B cell (primary cell): ENCODE data around the gene HDGFL2. TPM values are rescaled to one million over a fixed set of nuclear protein-coding genes. Genes with fewer than 3 reads are reported as not detected.

Experiments
- ATAC-seq: fragments of 200-7000 bp; cut with Tn5 transposase; one replicate; pipeline ENCODE4 v1.10.0; 2021; ENCODE audit warnings: low read depth, mild to moderate bottlenecking, moderate number of reproducible peaks, moderate library complexity
- CTCF ChIA-PET: fragments of 350-600 bp; sonication (Branson Sonifier 250); formaldehyde crosslinking; loops from one replicate; lab custom pipeline; 2021; ENCODE audit warnings: antibody characterized with exemption, inconsistent platforms; lab: Charles Lee
- POLR2A ChIA-PET: fragments of 350-600 bp; sonication (Branson Sonifier 250); formaldehyde crosslinking; loops from one replicate; lab custom pipeline; 2021; ENCODE audit warnings: antibody characterized with exemption; lab: Charles Lee
- DNase-seq: peaks from one replicate; pipeline ENCODE4 v3.0.0; 2013
- H2AFZ ChIP-seq: 2 replicates; pipeline ENCODE4 v1.6.1; 2012; ENCODE audit warnings: mild to moderate bottlenecking, low read depth, low read length; ENCODE audit not compliant: insufficient read depth, poor library complexity, severe bottlenecking
- H3K27ac ChIP-seq, 2 donors: 1 replicate in 1 of 2; 2 replicates in 1 of 2; pipeline ENCODE4 v1.5.1; 2012 to 2013; ENCODE audit warnings: low read length in 2 of 2, mild to moderate bottlenecking in 2 of 2, moderate library complexity in 1 of 2
- H3K27me3 ChIP-seq, 4 experiments: fragments of 200-600 bp in 1 of 4; sonication (generic) in 1 of 4; replicated peaks in 1 of 4; 1 replicate in 2 of 4; 2 replicates in 2 of 4; pipeline versions ENCODE4 v1.6.1 to v1.7.0; 2013 to 2016; ENCODE audit warnings: low read length in 3 of 4, mild to moderate bottlenecking in 2 of 4, mixed read lengths in 1 of 4, moderate library complexity in 1 of 4; ENCODE audit not compliant: insufficient read depth in 4 of 4, control insufficient read depth in 3 of 4; ENCODE audit errors: control extremely low read depth in 1 of 4
- H3K36me3 ChIP-seq, 2 experiments: replicated peaks in 1 of 2; 1 replicate in 1 of 2; 2 replicates in 1 of 2; pipeline versions ENCODE4 v1.6.1 to v1.7.1; 2013; ENCODE audit warnings: low read length in 1 of 2; ENCODE audit not compliant: insufficient read depth in 2 of 2, control insufficient read depth in 1 of 2; ENCODE audit errors: control extremely low read depth in 1 of 2, extremely low read depth in 1 of 2
- H3K4me1 ChIP-seq, 2 donors: fragments of 200-600 bp in 1 of 2; sonication (generic) in 1 of 2; 1 replicate in 1 of 2; 2 replicates in 1 of 2; pipeline versions ENCODE4 v1.5.1 to v1.6.1; 2013 to 2017; ENCODE audit warnings: low read length in 2 of 2; ENCODE audit not compliant: control insufficient read depth in 2 of 2, insufficient read depth in 2 of 2
- H3K4me2 ChIP-seq: replicated peaks from 2 replicates; pipeline ENCODE3; 2012; ENCODE audit warnings: mild to moderate bottlenecking, low read depth, low read length; ENCODE audit not compliant: poor library complexity, severe bottlenecking
- H3K4me3 ChIP-seq, 5 experiments: fragments of 200-600 bp in 1 of 5; sonication (generic) in 1 of 5; 1 replicate in 3 of 5; 2 replicates in 2 of 5; pipeline versions ENCODE4 v1.5.1 to v1.7.0; 2011 to 2016; ENCODE audit warnings: low read length in 4 of 5, mild to moderate bottlenecking in 4 of 5, low read depth in 2 of 5, control low read depth in 1 of 5, moderate library complexity in 1 of 5; ENCODE audit not compliant: insufficient read depth in 1 of 5; ENCODE audit errors: control extremely low read depth in 1 of 5, extremely low read depth in 1 of 5
- H3K79me2 ChIP-seq: fragments of 200-600 bp; sonication (generic); one replicate; pipeline ENCODE4 v1.6.0; 2016; ENCODE audit warnings: low read length; ENCODE audit not compliant: control insufficient read depth, insufficient read depth
- H3K9ac ChIP-seq: fragments of 200-600 bp; sonication (generic); 2 replicates; pipeline ENCODE4 v1.6.1; 2017; ENCODE audit warnings: mild to moderate bottlenecking, low read length, moderate library complexity
- H3K9me3 ChIP-seq, 3 donors: one replicate each; pipeline versions ENCODE4 v1.6.1 to v1.7.1; 2013; ENCODE audit warnings: low read length in 2 of 3; ENCODE audit not compliant: control insufficient read depth in 2 of 3, insufficient read depth in 1 of 3; ENCODE audit errors: control extremely low read depth in 1 of 3
- H4K20me1 ChIP-seq: 2 replicates; pipeline ENCODE4 v1.6.0; 2012; ENCODE audit warnings: mild to moderate bottlenecking, low read length; ENCODE audit not compliant: insufficient read depth, control insufficient read depth, poor library complexity, severe bottlenecking
- H3K27ac Mint-ChIP-seq: one replicate; pipeline ENCODE4 v1.8.0; 2021; ENCODE audit warnings: mixed read lengths
- H3K27me3 Mint-ChIP-seq: one replicate; pipeline ENCODE4 v1.8.0; 2021; ENCODE audit warnings: mixed read lengths
- H3K4me1 Mint-ChIP-seq: one replicate; pipeline ENCODE4 v1.8.0; 2021; ENCODE audit warnings: mixed read lengths
- H3K4me3 Mint-ChIP-seq: one replicate; pipeline ENCODE4 v1.8.0; 2021; ENCODE audit warnings: mixed read lengths
- H3K9me3 Mint-ChIP-seq: one replicate; pipeline ENCODE4 v1.8.0; 2022; ENCODE audit warnings: mixed read lengths; ENCODE audit not compliant: insufficient read depth
- CTCF ChIP-seq: fragments of 200-600 bp; IDR thresholded peaks from one replicate; pipeline ENCODE4 v1.8.0; 2022; ENCODE audit warnings: antibody characterized with exemption, mild to moderate bottlenecking
- EZH2 ChIP-seq: IDR thresholded peaks from 2 replicates; pipeline ENCODE4 v1.6.1; 2012; ENCODE audit warnings: borderline replicate concordance, low read depth, mild to moderate bottlenecking, moderate library complexity, low read length; ENCODE audit not compliant: insufficient read depth, poor library complexity, severe bottlenecking
- WGBS: methylation state at CpG from one replicate; pipeline ENCODE4 v1.1.5; 2013; ENCODE audit warnings: missing lambda C conversion rate; ENCODE audit not compliant: insufficient coverage; 5-methylcytosine and 5-hydroxymethylcytosine counted together
- intact Hi-C: fragments of 100-400 bp; cut with micrococcal nuclease; formaldehyde crosslinking; loops from one replicate; pipeline ENCODE4 v1.10.0; 2022
- polyA plus RNA-seq: library from polyadenylated mRNA; depleted of rRNA; stranded (reverse); fragments of >200 nt; gene quantifications from 2 replicates; pipeline ENCODE4 v1.2.3, GENCODE V29; 2012
- total RNA-seq, 2 donors: library from RNA; stranded (reverse); fragments of 120-200 nt in 1 of 2; gene quantifications; 1 replicate in 1 of 2; 2 replicates in 1 of 2; pipeline versions ENCODE4 v1.2.3 to v1.2.4, GENCODE V29; 2013 to 2022

Gene HDGFL2
- total and polyA plus RNA-seq, 2 donors (not counting 1 experiment from before 2014, with no cell fraction given) = 18.4 to 49.9 TPM

GRCh38 chr19:4442819-4443146 is 29.3 kb upstream of the HDGFL2 start:
- 87% methylated on average over 8 of the region's 10 CpGs for WGBS
- CTCF ChIA-PET = no interaction called here
- Histone ChIP-seq H4K20me1 (no peaks in the 10 kb centered on the region), H3K4me3 (peak overlapping the region in 1 of 5 experiments; percentile 26), H3K79me2 (peaks cover 4% of the 10 kb centered on the region), H3K27me3 (no peaks in the 10 kb centered on the region), H3K9me3 (no peaks in the 10 kb centered on the region), H3K9ac (no peak overlapping the region), H3K4me1 (peaks cover 8 to 13% of the 10 kb centered on the region in 2 donors), H3K4me2 (peak overlapping the region; percentile 48), H3K27ac (peak overlapping the region in 1 of 2 donors; percentile 60), H2AFZ (no peak overlapping the region), H3K36me3 (peaks cover 0 to 36% of the 10 kb centered on the region in 2 experiments)
- DNase-seq (no peak), ATAC-seq (no peak)
- TF ChIP-seq CTCF (no peak), EZH2 (no peak)
- peaks cover 14% of the 10 kb centered on the region for H3K4me1 Mint-ChIP-seq
- H3K27ac Mint-ChIP-seq = no peak overlapping the region
- POLR2A ChIA-PET = no interaction called here
- no peak overlapping the region for H3K4me3 Mint-ChIP-seq
- H3K27me3 Mint-ChIP-seq = no peaks in the 10 kb centered on the region
- H3K9me3 Mint-ChIP-seq = no peaks in the 10 kb centered on the region
- intact Hi-C loops = no loop called here

GRCh38 chr19:4443188-4443587 is 28.9 kb upstream of the HDGFL2 start:
- peak overlapping the region; percentile 46 for H3K27ac Mint-ChIP-seq
- Histone ChIP-seq H3K9ac (no peak overlapping the region), H3K27ac (no peak overlapping the region), H3K4me1 (peaks cover 8 to 13% of the 10 kb centered on the region in 2 donors), H3K4me3 (no peak overlapping the region), H3K4me2 (no peak overlapping the region), H3K36me3 (peaks cover 0 to 40% of the 10 kb centered on the region in 2 experiments), H3K9me3 (no peaks in the 10 kb centered on the region), H2AFZ (no peak overlapping the region), H3K79me2 (peaks cover 2% of the 10 kb centered on the region), H4K20me1 (no peaks in the 10 kb centered on the region), H3K27me3 (no peaks in the 10 kb centered on the region)
- peaks cover 14% of the 10 kb centered on the region for H3K4me1 Mint-ChIP-seq
- intact Hi-C loops = no loop called here
- ChIA-PET CTCF (no interaction called here), POLR2A (no interaction called here)
- WGBS = 93% methylated on average over 15 of the region's 15 CpGs
- H3K27me3 Mint-ChIP-seq = no peaks in the 10 kb centered on the region
- peak; percentile 11 for DNase-seq
- TF ChIP-seq EZH2 = no peak
- TF ChIP-seq CTCF = no peak
- no peak for ATAC-seq
- H3K4me3 Mint-ChIP-seq = no peak overlapping the region
- H3K9me3 Mint-ChIP-seq = no peaks in the 10 kb centered on the region
